Smooth muscle cell (in vitro differentiated cells): Measurements from ENCODE around the gene DNAJB2. TPM values are rescaled to one million over a fixed set of nuclear protein-coding genes. Genes with fewer than 3 reads are reported as not detected.
"Not testable (repeated sequence)": the region's sequence is repeated elsewhere in the genome, so short reads cannot be mapped to it uniquely, and the experiment has no call there.

Experiments used
- DNase-seq: peaks from one replicate; lab custom pipeline; 2025; ENCODE audit not compliant: unreplicated experiment; lab: John Stamatoyannopoulos, UW
- H2AFZ ChIP-seq: fragments of 200-600 bp; sonication (generic); 2 replicates; pipeline ENCODE4 v1.6.0; 2016; ENCODE audit warnings: antibody characterized with exemption, low read depth, mild to moderate bottlenecking
- H3F3A ChIP-seq: fragments of 200-600 bp; sonication (generic); 2 replicates; pipeline ENCODE4 v1.6.0; 2017; ENCODE audit warnings: antibody characterized with exemption, low read depth
- H3K27ac ChIP-seq: fragments of 200-600 bp; sonication (generic); 2 replicates; pipeline ENCODE4 v1.5.1; 2016; ENCODE audit warnings: low read depth, mild to moderate bottlenecking
- H3K27me3 ChIP-seq: fragments of 200-600 bp; sonication (generic); 2 replicates; pipeline ENCODE4 v1.6.1; 2016; ENCODE audit warnings: low read depth, mild to moderate bottlenecking
- H3K36me3 ChIP-seq: fragments of 200-600 bp; sonication (generic); 2 replicates; pipeline ENCODE4 v1.5.1; 2016; ENCODE audit warnings: low read depth
- H3K4me1 ChIP-seq: fragments of 200-600 bp; sonication (generic); 2 replicates; pipeline ENCODE4 v1.5.1; 2016; ENCODE audit warnings: low read depth
- H3K4me2 ChIP-seq: fragments of 200-600 bp; sonication (generic); 2 replicates; pipeline ENCODE4 v1.6.0; 2016; ENCODE audit warnings: mild to moderate bottlenecking
- H3K4me3 ChIP-seq: fragments of 200-600 bp; sonication (generic); 2 replicates; pipeline ENCODE4 v1.5.1; 2016; ENCODE audit warnings: mild to moderate bottlenecking
- H3K79me2 ChIP-seq: fragments of 200-600 bp; sonication (generic); 2 replicates; pipeline ENCODE4 v1.6.0; 2016; ENCODE audit warnings: low read depth, mild to moderate bottlenecking
- H3K9ac ChIP-seq: fragments of 200-600 bp; sonication (generic); 2 replicates; pipeline ENCODE4 v1.6.0; 2016; ENCODE audit warnings: low read depth
- H3K9me3 ChIP-seq: fragments of 200-600 bp; sonication (generic); replicated peaks from 2 replicates; pipeline ENCODE4 v1.5.1; 2016; ENCODE audit warnings: low read depth
- H4K20me1 ChIP-seq: fragments of 200-600 bp; sonication (generic); 2 replicates; pipeline ENCODE4 v1.6.0; 2016; ENCODE audit warnings: low read depth
- CTCF ChIP-seq: fragments of 200-600 bp; sonication (generic); IDR thresholded peaks from 2 replicates; pipeline ENCODE4 v1.5.1; 2017; ENCODE audit warnings: borderline replicate concordance, mild to moderate bottlenecking, antibody characterized with exemption; ENCODE audit not compliant: insufficient read depth, poor library complexity, severe bottlenecking
- WGBS: methylation state at CpG from one replicate; pipeline ENCODE4 v1.1.7; 2016; ENCODE audit warnings: low lambda C conversion rate; 5-methylcytosine and 5-hydroxymethylcytosine counted together
- polyA plus RNA-seq: library from polyadenylated mRNA; unstranded; fragments of >200 nt; fragmentation: Nextera tagmentation; extraction: Ambion mirVana; gene quantifications from 2 replicates; pipeline ENCODE4 v1.2.1, GENCODE V29; 2016
- total RNA-seq: library from RNA; depleted of rRNA; stranded (reverse); fragments of >200 nt; gene quantifications from 2 replicates; pipeline ENCODE4 v1.2.3, GENCODE V29; 2014

Gene DNAJB2
- total and polyA plus RNA-seq, 2 experiments from 2014 or later: 14.3 to 52.4 TPM

GRCh38 chr2:219253753-219254589 lies 25.2 kb upstream of the DNAJB2 start, which contains the start of gene TUBA4A:
TUBA4A (minus strand) TSS chr2:219253918; CDS start chr2:219253858, 60 bp downstream.
- no peaks in the 10 kb centered on the region for H3K79me2 ChIP-seq
- H3K36me3 ChIP-seq: no peaks in the 10 kb centered on the region
- H3K27ac ChIP-seq: peak within 1 kb of the TSS; percentile 24
- H3F3A ChIP-seq: peaks cover 17% of the 10 kb centered on the region
- H4K20me1 ChIP-seq: no peaks in the 10 kb centered on the region
- H3K4me1 ChIP-seq: peaks cover 20% of the 10 kb centered on the region
- H2AFZ ChIP-seq: peak within 1 kb of the TSS; percentile 71
- peaks cover 54% of the 10 kb centered on the region for H3K27me3 ChIP-seq
- 3% methylated on average over 72 of the region's 76 CpGs for WGBS
- TF ChIP-seq CTCF: no peak
- no peaks in the 10 kb centered on the region for H3K9me3 ChIP-seq
- peak within 1 kb of the TSS; percentile 57 for H3K4me3 ChIP-seq
- peak within 1 kb of the TSS; percentile 92 for H3K4me2 ChIP-seq
- peak within 1 kb of the TSS; percentile 45 for H3K9ac ChIP-seq
- no peak for DNase-seq

GRCh38 chr2:219254590-219255201 lies 24.5 kb upstream of the DNAJB2 start:
- no peak for TF ChIP-seq CTCF
- H3K9me3 ChIP-seq: no peaks in the 10 kb centered on the region
- H3K4me1 ChIP-seq: peaks cover 17% of the 10 kb centered on the region
- no peaks in the 10 kb centered on the region for H4K20me1 ChIP-seq
- WGBS: 36% methylated on average over 12 of the region's 12 CpGs
- H3K4me2 ChIP-seq: peak overlapping the region; percentile 92
- peaks cover 10% of the 10 kb centered on the region for H3F3A ChIP-seq
- H3K9ac ChIP-seq: peak overlapping the region; percentile 45
- peaks cover 55% of the 10 kb centered on the region for H3K27me3 ChIP-seq
- no peaks in the 10 kb centered on the region for H3K36me3 ChIP-seq
- H3K27ac ChIP-seq: peak overlapping the region; percentile 24
- no peaks in the 10 kb centered on the region for H3K79me2 ChIP-seq
- H2AFZ ChIP-seq: peak overlapping the region; percentile 71
- H3K4me3 ChIP-seq: peak overlapping the region; percentile 57
- no peak for DNase-seq

GRCh38 chr2:219258942-219259341 lies 20.2 kb upstream of the DNAJB2 start:
- not testable (repeated sequence) for H3K9me3 ChIP-seq, H4K20me1 ChIP-seq, DNase-seq, H3K9ac ChIP-seq, H3K79me2 ChIP-seq, H2AFZ ChIP-seq, H3K36me3 ChIP-seq, H3K4me2 ChIP-seq, H3K4me3 ChIP-seq, H3F3A ChIP-seq, H3K4me1 ChIP-seq, H3K27ac ChIP-seq
- 90% methylated on average over 10 of the region's 10 CpGs for WGBS
- H3K27me3 ChIP-seq: peaks cover 33% of the 10 kb centered on the region

- no peak for DNase-seq
- Histone ChIP-seq H3K9me3 (no peaks in the 10 kb centered on the region), H3K4me3 (no peak overlapping the region), H3K4me2 (no peak overlapping the region), H3K27ac (no peak overlapping the region), H2AFZ (no peak overlapping the region), H3K9ac (no peak overlapping the region), H3K27me3 (peaks cover 10% of the 10 kb centered on the region), H3K36me3 (no peaks in the 10 kb centered on the region), H3K4me1 (no peaks in the 10 kb centered on the region), H3F3A (no peaks in the 10 kb centered on the region), H3K79me2 (no peaks in the 10 kb centered on the region), H4K20me1 (no peaks in the 10 kb centered on the region)
- 82% methylated on average over 5 of the region's 5 CpGs for WGBS
- TF ChIP-seq CTCF: no peak
Measured at GRCh38 chr2:219261024-219261855, 17.9 kb upstream of the DNAJB2 start.
